Fibroblast of lung (primary cell): Measurements from ENCODE around the gene LCN10. TPM values are rescaled to one million over a fixed set of nuclear protein-coding genes. Genes with fewer than 3 reads are reported as not detected.

Source experiments
- DNase-seq, 2 donors: peaks; one replicate each; pipeline versions ENCODE4 v3.0.0 to v3.0.0-alpha.2; 2010; ENCODE audit warnings: low read depth in 2 of 2
- H2AFZ ChIP-seq: 2 replicates; pipeline ENCODE4 v1.5.1; 2012; ENCODE audit warnings: low read length, control low read depth, inconsistent platforms
- H3K27ac ChIP-seq: 2 replicates; pipeline ENCODE4 v1.5.1; 2011; ENCODE audit warnings: low read length, control low read depth; ENCODE audit not compliant: insufficient read depth
- H3K27me3 ChIP-seq: 2 replicates; pipeline ENCODE4 v1.5.1; 2011; ENCODE audit warnings: mild to moderate bottlenecking, low read length; ENCODE audit not compliant: control insufficient read depth, insufficient read depth
- H3K36me3 ChIP-seq: 2 replicates; pipeline ENCODE4 v1.5.1; 2011; ENCODE audit warnings: low read length; ENCODE audit not compliant: control insufficient read depth, insufficient read depth
- H3K4me1 ChIP-seq: 2 replicates; pipeline ENCODE4 v1.5.1; 2011; ENCODE audit warnings: low read length; ENCODE audit not compliant: control insufficient read depth, insufficient read depth; ENCODE audit errors: extremely low read depth
- H3K4me2 ChIP-seq: 2 replicates; pipeline ENCODE4 v1.5.1; 2011; ENCODE audit warnings: low read length, control low read depth; ENCODE audit not compliant: insufficient read depth; ENCODE audit errors: extremely low read depth
- H3K4me3 ChIP-seq, 4 experiments: fragments of 200-600 bp in 1 of 4; sonication (generic) in 1 of 4; replicated peaks in 1 of 4; 2 replicates each; pipeline ENCODE4 v1.5.1; 2011 to 2016; ENCODE audit warnings: low read length in 4 of 4, low read depth in 3 of 4, mild to moderate bottlenecking in 3 of 4, control low read depth in 2 of 4, inconsistent platforms in 1 of 4, mixed read lengths in 1 of 4; ENCODE audit not compliant: insufficient read depth in 1 of 4; ENCODE audit errors: control extremely low read depth in 1 of 4
- H3K79me2 ChIP-seq: 2 replicates; pipeline ENCODE4 v1.5.1; 2012; ENCODE audit warnings: mild to moderate bottlenecking, low read length, inconsistent platforms; ENCODE audit not compliant: control insufficient read depth, insufficient read depth
- H3K9ac ChIP-seq: 2 replicates; pipeline ENCODE4 v1.5.1; 2011; ENCODE audit warnings: mild to moderate bottlenecking, low read length, control low read depth; ENCODE audit not compliant: insufficient read depth
- H3K9me3 ChIP-seq: 2 replicates; pipeline ENCODE4 v1.5.1; 2012; ENCODE audit warnings: low read depth, low read length; ENCODE audit not compliant: control insufficient read depth, insufficient read depth
- H4K20me1 ChIP-seq: 2 replicates; pipeline ENCODE4 v1.5.1; 2011; ENCODE audit warnings: low read length; ENCODE audit not compliant: control insufficient read depth, insufficient read depth; ENCODE audit errors: extremely low read depth
- CTCF ChIP-seq, 2 donors: IDR thresholded peaks in 1 of 2; conservative IDR thresholded peaks in 1 of 2; 1 replicate in 1 of 2; 2 replicates in 1 of 2; pipeline ENCODE4 v1.5.1; 2011 to 2012; ENCODE audit warnings: low read length in 2 of 2, control low read depth in 1 of 2, inconsistent platforms in 1 of 2, low read depth in 1 of 2, mild to moderate bottlenecking in 1 of 2
- EZH2 ChIP-seq: IDR thresholded peaks from 2 replicates; pipeline ENCODE4 v1.5.1; 2012; ENCODE audit warnings: low read length, control low read depth, mild to moderate bottlenecking; ENCODE audit errors: missing control alignments
- polyA plus RNA-seq, 2 donors: library from polyadenylated mRNA; depleted of rRNA in 1 of 2; stranded (reverse) in 1 of 2; unstranded in 1 of 2; fragments of >200 nt; gene quantifications; 2 replicates each; pipeline ENCODE4 v1.2.1, GENCODE V29; 2011 to 2012; ENCODE audit warnings: missing spikeins in 1 of 2
- total RNA-seq: library from RNA; depleted of rRNA; stranded (reverse); fragments of >200 nt; gene quantifications from 2 replicates; pipeline ENCODE4 v1.2.1, GENCODE V29; 2014

Gene LCN10
- total and polyA plus RNA-seq, 2 donors (not counting 1 experiment from before 2014, with no cell fraction given) = not detected

DNA sequence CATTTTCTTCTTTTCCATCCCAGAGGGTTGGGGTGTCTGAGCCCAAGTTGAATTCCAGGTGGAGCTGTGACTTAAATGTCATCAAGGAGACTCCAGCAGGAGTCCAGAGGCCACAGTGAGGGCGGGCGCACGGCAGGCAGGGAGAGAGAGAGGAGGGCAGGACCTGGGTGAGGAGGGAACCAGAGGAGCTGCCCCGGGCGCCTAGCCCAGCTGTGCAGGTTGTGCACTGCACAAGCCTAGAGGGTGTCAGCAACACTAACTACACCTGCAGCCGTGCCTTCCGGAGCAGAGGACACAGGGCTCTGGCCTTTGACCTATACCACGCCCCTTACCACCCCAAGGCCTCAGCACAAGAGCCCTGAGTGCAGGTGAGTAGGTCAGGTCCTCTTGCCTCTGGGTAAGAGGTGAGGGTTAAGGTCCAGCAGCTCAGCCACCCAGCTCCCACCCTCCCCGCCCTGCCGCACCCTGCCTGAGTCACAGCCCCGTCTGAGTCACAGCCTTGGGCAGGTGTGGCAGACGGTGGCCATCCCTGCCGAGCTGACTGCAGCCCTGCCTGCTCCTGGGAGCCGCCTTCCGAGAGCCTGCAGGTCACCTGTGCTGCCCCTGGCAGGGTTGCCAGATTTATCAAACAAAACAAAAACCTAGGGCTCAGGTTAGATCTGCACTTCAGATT is 49.1 kb downstream of the LCN10 start:
- TF ChIP-seq EZH2 (no peak), CTCF (conservative IDR thresholded peaks at IDR 0.05 in 1 of 2, IDR thresholded peaks at IDR 0.05 in 1 of 2; ENCODE audit: low read depth in 1 of 2, low read length in 2 of 2) (no peak)
- no peak overlapping the region for H3K27ac ChIP-seq
- H2AFZ ChIP-seq = no peak overlapping the region
- H3K27me3 ChIP-seq = no peaks in the 10 kb centered on the region
- H3K4me1 ChIP-seq = no peaks in the 10 kb centered on the region
- no peak overlapping the region for H3K4me3 ChIP-seq
- peaks cover 2% of the 10 kb centered on the region for H4K20me1 ChIP-seq
- H3K9ac ChIP-seq = no peak overlapping the region
- DNase-seq = peak; percentile 35 to 46
- no peaks in the 10 kb centered on the region for H3K9me3 ChIP-seq
- H3K79me2 ChIP-seq = no peaks in the 10 kb centered on the region
- H3K36me3 ChIP-seq = no peaks in the 10 kb centered on the region
- no peak overlapping the region for H3K4me2 ChIP-seq

DNA sequence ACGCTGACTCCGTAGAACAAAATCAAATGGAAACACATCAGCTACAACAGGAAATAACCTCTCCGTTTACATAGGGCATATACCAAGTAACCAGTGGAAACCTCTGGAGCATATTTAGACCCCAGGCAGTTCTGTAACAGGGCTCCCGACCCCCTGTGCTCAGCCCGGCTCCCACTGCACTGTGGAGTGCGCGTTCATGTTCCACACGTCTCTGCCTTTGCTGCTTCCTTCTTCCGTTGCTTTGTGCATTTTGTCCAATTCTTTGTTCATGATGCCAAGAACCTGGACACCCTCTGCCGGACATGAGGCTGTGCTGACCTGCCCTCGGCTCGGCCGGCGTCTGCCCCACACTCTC is 49.6 kb downstream of the LCN10 start:
- H3K27me3 ChIP-seq = no peaks in the 10 kb centered on the region
- no peak overlapping the region for H3K4me2 ChIP-seq

More for the DNA sequence above, 49.6 kb downstream of the LCN10 start:
- no peaks in the 10 kb centered on the region for H3K36me3 ChIP-seq
- H2AFZ ChIP-seq = no peak overlapping the region
- H3K9me3 ChIP-seq = no peaks in the 10 kb centered on the region
- no peak for TF ChIP-seq EZH2
- TF ChIP-seq CTCF (conservative IDR thresholded peaks at IDR 0.05 in 1 of 2, IDR thresholded peaks at IDR 0.05 in 1 of 2; ENCODE audit: low read depth in 1 of 2, low read length in 2 of 2) = no peak
- peaks cover 2% of the 10 kb centered on the region for H4K20me1 ChIP-seq
- no peak for DNase-seq
- H3K27ac ChIP-seq = no peak overlapping the region
- peaks cover 3% of the 10 kb centered on the region for H3K4me1 ChIP-seq
- H3K4me3 ChIP-seq = no peak overlapping the region
- no peak overlapping the region for H3K9ac ChIP-seq
- no peaks in the 10 kb centered on the region for H3K79me2 ChIP-seq
